Measurements from ENCODE around the gene HLA-DQB1. TPM values are rescaled to one million over a fixed set of nuclear protein-coding genes. Genes with fewer than 3 reads are reported as not detected.

Gene HLA-DQB1
- total and polyA plus RNA-seq, 4 donors, result 10.8 to 43.4 (median 32.2) TPM

DNA sequence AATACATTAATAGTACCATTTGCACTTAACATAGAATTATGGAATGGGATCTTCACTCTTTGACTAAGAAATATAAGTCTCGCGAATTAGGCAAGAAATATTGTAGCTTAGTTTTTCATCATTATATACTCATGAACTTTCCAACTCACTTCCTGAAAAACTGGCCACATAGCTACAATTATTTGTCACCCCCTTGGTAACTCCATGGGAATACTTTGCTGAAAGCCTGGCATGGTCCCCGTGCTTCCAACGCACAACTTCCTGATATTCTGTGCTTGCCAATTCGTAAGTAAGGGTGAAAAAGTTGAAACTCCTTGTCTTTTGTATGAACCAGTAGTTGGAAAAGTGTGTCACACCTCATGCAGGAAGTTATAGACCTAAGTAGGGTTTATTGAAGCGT lies 53.0 kb downstream of the HLA-DQB1 start:
- Histone ChIP-seq H3K4me1 (ENCODE audit: control insufficient read depth in 1 of 2, insufficient read depth in 2 of 2, low read length in 2 of 2) (no peaks in the 10 kb centered on the region), H3K27me3 (ENCODE audit: control insufficient read depth in 1 of 2, insufficient read depth in 2 of 2, low read length in 1 of 2) (peaks cover 0 to 1% of the 10 kb centered on the region in 2 donors), H3K9me3 (ENCODE audit: control insufficient read depth, low read length) (peaks cover 2% of the 10 kb centered on the region), H3K4me3 (ENCODE audit: low read length in 2 of 2) (no peak overlapping the region), H3K36me3 (ENCODE audit: control insufficient read depth in 1 of 2, insufficient read depth in 2 of 2, low read length in 1 of 2) (no peaks in the 10 kb centered on the region), H3K27ac (ENCODE audit: low read depth in 1 of 2, low read length in 2 of 2) (no peak overlapping the region)
- ATAC-seq (ENCODE audit: low FRiP score) (no peak), DNase-seq (no peak)
- 27 to 28% methylated on average over 6 of the region's 6 CpGs for WGBS, 2 donors
- intact Hi-C loops (cut with DNase I), result no loop called here

DNA sequence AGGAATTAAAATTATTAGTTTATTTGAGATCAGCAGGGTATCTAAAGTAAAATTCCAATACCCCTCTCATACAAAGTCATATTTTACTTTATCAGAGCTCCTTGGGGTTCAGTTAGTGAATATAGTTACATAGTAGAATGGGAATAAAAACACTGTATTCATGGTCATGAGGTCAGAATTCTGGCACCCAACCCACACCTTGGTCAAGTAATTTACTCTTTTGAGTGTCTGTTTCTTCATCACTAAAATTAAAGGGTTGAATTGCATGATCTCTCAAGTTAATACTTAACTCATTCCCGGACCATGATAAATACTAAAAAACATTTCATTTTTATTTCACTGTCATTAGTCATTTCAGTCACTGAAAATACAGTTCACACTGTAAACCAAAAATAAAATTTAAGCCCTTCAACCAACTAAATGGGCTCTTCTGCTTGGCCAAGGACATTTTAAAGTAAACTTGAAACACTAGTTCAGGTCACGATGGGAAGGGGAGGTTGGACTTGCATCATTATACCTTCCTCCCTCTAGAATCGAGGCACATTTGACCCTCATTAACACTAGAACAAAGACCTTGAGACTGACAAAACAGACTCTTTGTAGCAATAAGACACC lies 55.7 kb downstream of the HLA-DQB1 start:
- Histone ChIP-seq H3K9me3 (ENCODE audit: control insufficient read depth, low read length) (no peaks in the 10 kb centered on the region), H3K36me3 (ENCODE audit: control insufficient read depth in 1 of 2, insufficient read depth in 2 of 2, low read length in 1 of 2) (no peaks in the 10 kb centered on the region), H3K4me1 (ENCODE audit: control insufficient read depth in 1 of 2, insufficient read depth in 2 of 2, low read length in 2 of 2) (no peaks in the 10 kb centered on the region), H3K27me3 (ENCODE audit: control insufficient read depth in 1 of 2, insufficient read depth in 2 of 2, low read length in 1 of 2) (no peaks in the 10 kb centered on the region), H3K27ac (ENCODE audit: low read depth in 1 of 2, low read length in 2 of 2) (no peak overlapping the region), H3K4me3 (ENCODE audit: low read length in 2 of 2) (no peak overlapping the region)
- no peak for ATAC-seq (ENCODE audit: low FRiP score)
- no peak for DNase-seq
- intact Hi-C loops (cut with DNase I), result no loop called here
- WGBS, 2 donors, result 20 to 25% methylated on average over 3 of the region's 3 CpGs

DNA sequence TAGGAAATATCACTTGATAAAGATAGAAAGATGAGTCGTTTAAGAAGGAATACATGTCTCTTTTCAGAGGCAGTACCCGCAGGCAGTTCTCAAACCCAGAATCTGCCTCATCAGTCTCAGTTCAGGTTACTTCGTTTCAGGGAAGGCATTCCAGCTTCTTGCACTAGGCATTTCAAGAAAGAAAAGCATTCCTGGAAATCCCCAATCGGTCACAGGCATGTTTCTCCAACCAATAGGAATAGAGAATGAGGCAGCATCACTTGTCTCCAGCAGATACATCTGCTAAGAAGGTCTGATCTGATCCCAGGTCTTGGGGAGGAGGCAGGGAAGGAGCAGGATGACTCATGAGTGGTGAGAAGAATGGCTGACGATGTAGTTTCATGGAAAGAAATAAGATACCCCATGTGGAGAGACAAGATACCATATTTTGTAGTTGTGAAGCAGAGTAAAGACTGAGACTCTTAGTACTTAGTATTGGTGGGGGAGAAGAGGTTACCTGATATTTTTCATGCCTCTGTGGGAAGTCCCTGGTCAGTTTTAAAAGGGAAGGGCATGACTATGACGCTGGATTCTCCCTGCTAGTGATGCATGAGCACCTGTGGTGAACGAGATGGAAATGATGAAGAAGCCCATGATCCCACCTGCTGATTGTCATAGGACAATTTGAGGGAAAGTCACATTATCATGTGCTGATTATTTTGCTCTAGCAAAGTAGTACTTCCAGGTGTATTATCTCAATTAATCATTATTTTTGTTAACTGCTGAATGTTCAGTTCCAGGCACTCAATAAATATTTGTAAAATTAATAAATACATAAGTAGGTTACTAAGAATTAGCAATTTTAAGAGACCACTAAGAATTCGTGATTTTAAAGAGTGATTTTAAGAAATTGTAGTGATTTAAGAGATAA lies 56.5 kb downstream of the HLA-DQB1 start:
- Histone ChIP-seq H3K4me1 (ENCODE audit: control insufficient read depth in 1 of 2, insufficient read depth in 2 of 2, low read length in 2 of 2) (no peaks in the 10 kb centered on the region), H3K9me3 (ENCODE audit: control insufficient read depth, low read length) (no peaks in the 10 kb centered on the region), H3K4me3 (ENCODE audit: low read length in 2 of 2) (no peak overlapping the region), H3K27me3 (ENCODE audit: control insufficient read depth in 1 of 2, insufficient read depth in 2 of 2, low read length in 1 of 2) (no peaks in the 10 kb centered on the region), H3K36me3 (ENCODE audit: control insufficient read depth in 1 of 2, insufficient read depth in 2 of 2, low read length in 1 of 2) (no peaks in the 10 kb centered on the region), H3K27ac (ENCODE audit: low read depth in 1 of 2, low read length in 2 of 2) (no peak overlapping the region)
- DNase-seq, result no peak
- intact Hi-C loops (cut with DNase I), result no loop called here
- 12 to 14% methylated on average over 8 of the region's 8 CpGs for WGBS, 2 donors
- peak; percentile 91 for ATAC-seq (ENCODE audit: low FRiP score)

Other genes with a start within 250 kb of the HLA-DQB1 start
- 100 to 1,000 TPM; 274 to 605 TPM for gene HLA-DRA, start 226.8 kb downstream of the HLA-DQB1 start, total RNA-seq
- gene HLA-DRA, start 226.8 kb downstream of the HLA-DQB1 start, polyA plus RNA-seq, result 100 to 1,000 TPM in 1 of 2 donors, 10 to 100 TPM in 1; 64.0 to 382 TPM
- 100 to 1,000 TPM in 1 of 2 donors, 10 to 100 TPM in 1; 91.1 to 127 TPM for gene HLA-DRB5, start 136.4 kb downstream of the HLA-DQB1 start, total RNA-seq
- gene HLA-DRB5, start 136.4 kb downstream of the HLA-DQB1 start, polyA plus RNA-seq, result under 1 TPM; 0.15 to 0.88 TPM
- gene HLA-DRB1, start 76.8 kb downstream of the HLA-DQB1 start, total RNA-seq, result 100 to 1,000 TPM; 142 to 157 TPM
- gene HLA-DRB1, start 76.8 kb downstream of the HLA-DQB1 start, polyA plus RNA-seq, result 10 to 100 TPM; 18.5 to 85.1 TPM
- 10 to 100 TPM; 27.0 to 46.2 TPM for gene HLA-DQA1, start 29.3 kb downstream of the HLA-DQB1 start, total RNA-seq
- gene HLA-DQA1, start 29.3 kb downstream of the HLA-DQB1 start, polyA plus RNA-seq, result 10 to 100 TPM in 1 of 2 donors, 1 to 10 TPM in 1; 9.3 to 38.4 TPM
- gene HLA-DQA2, start 74.7 kb upstream of the HLA-DQB1 start, total RNA-seq, result 10 to 100 TPM in 1 of 2 donors, 1 to 10 TPM in 1; 2.2 to 18.5 TPM
- gene HLA-DQA2, start 74.7 kb upstream of the HLA-DQB1 start, polyA plus RNA-seq, result not detected
- 10 to 100 TPM in 1 of 2 donors, 1 to 10 TPM in 1; 2.3 to 18.1 TPM for gene HLA-DQB2, start 96.9 kb upstream of the HLA-DQB1 start, total RNA-seq
- gene HLA-DQB2, start 96.9 kb upstream of the HLA-DQB1 start, polyA plus RNA-seq, result not detected
- gene HLA-DOB, start 150.3 kb upstream of the HLA-DQB1 start, total RNA-seq, result 1 to 10 TPM in 1 of 2 donors, under 1 TPM in 1; 0.62 to 2.8 TPM
- gene HLA-DOB, start 150.3 kb upstream of the HLA-DQB1 start, polyA plus RNA-seq, result under 1 TPM in 1 of 2 donors, not detected in 1; 0.26 TPM
- 10 to 100 TPM; 26.5 to 48.1 TPM for gene TAP2, start 172.1 kb upstream of the HLA-DQB1 start, total RNA-seq
- gene TAP2, start 172.1 kb upstream of the HLA-DQB1 start, polyA plus RNA-seq, result 10 to 100 TPM in 1 of 2 donors, 1 to 10 TPM in 1; 2.5 to 25.6 TPM
- 10 to 100 TPM; 40.8 to 58.4 TPM for gene PSMB8, start 177.4 kb upstream of the HLA-DQB1 start, total RNA-seq
- 10 to 100 TPM; 59.6 to 69.7 TPM for gene PSMB8, start 177.4 kb upstream of the HLA-DQB1 start, polyA plus RNA-seq
- gene TAP1, start 187.0 kb upstream of the HLA-DQB1 start, total RNA-seq, result 10 to 100 TPM; 39.4 to 42.1 TPM
- 10 to 100 TPM; 14.4 to 48.3 TPM for gene TAP1, start 187.0 kb upstream of the HLA-DQB1 start, polyA plus RNA-seq
- 10 to 100 TPM; 24.9 to 42.8 TPM for gene PSMB9, start 187.5 kb upstream of the HLA-DQB1 start, total RNA-seq
- 10 to 100 TPM; 27.9 to 38.8 TPM for gene PSMB9, start 187.5 kb upstream of the HLA-DQB1 start, polyA plus RNA-seq